ENCODE data around the gene IL17B. TPM values are rescaled to one million over a fixed set of nuclear protein-coding genes. Genes with fewer than 3 reads are reported as not detected.

The IL17B gene
- total RNA-seq, 4 donors from 2014 or later = 2.0 to 2.5 (median 2.1) TPM; not detected in 1

- H3K4me3 ChIP-seq = no peak overlapping the region
- no peaks in the 10 kb centered on the region for H3K27me3 ChIP-seq
- H3K36me3 ChIP-seq = no peaks in the 10 kb centered on the region
- WGBS, 2 donors = 89 to 92% methylated on average over 5 to 7 of the region's 7 CpGs
- H3K9me3 ChIP-seq = no peaks in the 10 kb centered on the region
- intact Hi-C loops (cut with DNase I) = loop anchor here (10.0 kb wide), 1 partner anchor 188 kb away; no protein-coding TSS in a partner anchor
- TF ChIP-seq, protein P1, sequence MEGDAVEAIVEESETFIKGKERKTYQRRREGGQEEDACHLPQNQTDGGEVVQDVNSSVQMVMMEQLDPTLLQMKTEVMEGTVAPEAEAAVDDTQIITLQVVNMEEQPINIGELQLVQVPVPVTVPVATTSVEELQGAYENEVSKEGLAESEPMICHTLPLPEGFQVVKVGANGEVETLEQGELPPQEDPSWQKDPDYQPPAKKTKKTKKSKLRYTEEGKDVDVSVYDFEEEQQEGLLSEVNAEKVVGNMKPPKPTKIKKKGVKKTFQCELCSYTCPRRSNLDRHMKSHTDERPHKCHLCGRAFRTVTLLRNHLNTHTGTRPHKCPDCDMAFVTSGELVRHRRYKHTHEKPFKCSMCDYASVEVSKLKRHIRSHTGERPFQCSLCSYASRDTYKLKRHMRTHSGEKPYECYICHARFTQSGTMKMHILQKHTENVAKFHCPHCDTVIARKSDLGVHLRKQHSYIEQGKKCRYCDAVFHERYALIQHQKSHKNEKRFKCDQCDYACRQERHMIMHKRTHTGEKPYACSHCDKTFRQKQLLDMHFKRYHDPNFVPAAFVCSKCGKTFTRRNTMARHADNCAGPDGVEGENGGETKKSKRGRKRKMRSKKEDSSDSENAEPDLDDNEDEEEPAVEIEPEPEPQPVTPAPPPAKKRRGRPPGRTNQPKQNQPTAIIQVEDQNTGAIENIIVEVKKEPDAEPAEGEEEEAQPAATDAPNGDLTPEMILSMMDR (IDR thresholded peaks at IDR 0.05) = no peak
- no peak for TF ChIP-seq POLR2A (IDR thresholded peaks at IDR 0.05)
- H3K27ac ChIP-seq = no peak overlapping the region
- peaks cover 5 to 31% (median 14%) of the 10 kb centered on the region in 3 donors for H3K4me1 ChIP-seq
- DNase-seq = no peak
Observed at GRCh38 chr5:149376711-149377447, 2.2 kb downstream of the IL17B start.

GRCh38 chr5:149376104-149376503, 3.0 kb downstream of the IL17B start:
- no peak overlapping the region for H3K27ac ChIP-seq
- intact Hi-C loops (cut with DNase I) = loop anchor here (10.0 kb wide), 1 partner anchor 189 kb away; no protein-coding TSS in a partner anchor
- no peak for DNase-seq

DNA sequence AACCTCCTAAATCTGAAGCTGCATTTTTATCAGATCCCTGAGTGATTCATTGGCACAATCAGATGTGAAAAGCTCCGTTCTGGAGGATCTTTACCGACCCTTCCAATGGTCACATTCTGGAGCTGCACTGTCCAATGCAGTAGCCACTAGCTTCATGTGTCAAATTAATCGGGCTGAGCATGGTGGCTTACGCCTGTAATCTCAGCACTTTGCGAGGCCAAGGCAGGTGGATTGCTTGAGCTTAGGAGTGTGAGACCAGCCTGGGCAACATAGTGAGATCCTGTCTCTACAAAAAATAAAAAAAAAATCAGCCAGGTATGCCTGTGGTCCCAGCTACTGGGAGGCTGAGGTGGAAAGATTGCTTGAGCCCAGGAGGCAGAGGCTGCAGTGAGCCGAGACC, 3.7 kb downstream of the IL17B start:
- H3K9me3 ChIP-seq = no peaks in the 10 kb centered on the region
- H3K27me3 ChIP-seq = no peaks in the 10 kb centered on the region
- DNase-seq = no peak
- peaks cover 6 to 33% (median 14%) of the 10 kb centered on the region in 3 donors for H3K4me1 ChIP-seq
- H3K36me3 ChIP-seq = no peaks in the 10 kb centered on the region
- intact Hi-C loops (cut with DNase I) = loop anchor here (10.0 kb wide), 1 partner anchor 189 kb away; no protein-coding TSS in a partner anchor
- TF ChIP-seq, protein P1 (IDR thresholded peaks at IDR 0.05) = no peak
- TF ChIP-seq POLR2A (IDR thresholded peaks at IDR 0.05) = no peak
- no peak overlapping the region for H3K27ac ChIP-seq
- H3K4me3 ChIP-seq = no peak overlapping the region
- 83 to 87% methylated on average over 6 of the region's 6 CpGs for WGBS, 2 donors

More at GRCh38 chr5:149376104-149376503, 3.0 kb downstream of the IL17B start:
- no peaks in the 10 kb centered on the region for H3K27me3 ChIP-seq
- TF ChIP-seq POLR2A (IDR thresholded peaks at IDR 0.05) = no peak
- TF ChIP-seq, protein P1 (IDR thresholded peaks at IDR 0.05) = no peak
- no peaks in the 10 kb centered on the region for H3K36me3 ChIP-seq
- H3K4me3 ChIP-seq = no peak overlapping the region
- H3K4me1 ChIP-seq = peaks cover under 1 to 31% (median 14%) of the 10 kb centered on the region in 3 donors
- 97 to 100% methylated on average over 4 to 12 of the region's 12 CpGs for WGBS, 2 donors
- no peaks in the 10 kb centered on the region for H3K9me3 ChIP-seq

- DNase-seq = no peak
- H3K4me1 ChIP-seq = peaks cover 6 to 33% (median 14%) of the 10 kb centered on the region in 3 donors
- H3K9me3 ChIP-seq = no peaks in the 10 kb centered on the region
- H3K27me3 ChIP-seq = no peaks in the 10 kb centered on the region
- TF ChIP-seq, protein P1 (IDR thresholded peaks at IDR 0.05) = no peak
- TF ChIP-seq POLR2A (IDR thresholded peaks at IDR 0.05) = no peak
- H3K27ac ChIP-seq = peak overlapping the region in 1 of 4 donors; percentile 28
- 76 to 83% methylated on average over 3 of the region's 3 CpGs for WGBS, 2 donors
- no peak overlapping the region for H3K4me3 ChIP-seq
- intact Hi-C loops (cut with DNase I) = loop anchor here (10.0 kb wide), 1 partner anchor 190 kb away; no protein-coding TSS in a partner anchor
- no peaks in the 10 kb centered on the region for H3K36me3 ChIP-seq
Observed at GRCh38 chr5:149374801-149375200, 4.3 kb downstream of the IL17B start.

DNA sequence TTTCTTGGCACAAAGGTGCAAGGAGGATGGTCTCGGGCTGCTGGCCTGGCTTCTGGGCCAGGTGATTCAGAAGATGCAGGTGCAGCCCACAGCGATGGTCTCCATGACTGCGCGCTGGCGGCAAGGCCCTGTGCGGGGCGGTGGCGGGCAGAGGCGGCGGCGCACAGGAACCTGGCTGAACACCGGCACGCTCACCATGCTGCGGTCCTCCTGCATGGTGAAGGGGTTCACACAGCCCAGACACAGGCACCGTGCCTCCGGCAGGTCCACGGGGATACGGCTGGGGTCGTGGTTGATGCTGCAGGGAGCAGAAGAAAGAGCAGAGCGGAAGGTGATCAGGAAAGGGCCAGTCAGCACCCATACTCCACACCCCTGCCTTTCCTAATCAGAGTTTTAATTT, 4.8 kb downstream of the IL17B start:
- no peak for TF ChIP-seq POLR2A (IDR thresholded peaks at IDR 0.05)
- TF ChIP-seq, protein P1 (IDR thresholded peaks at IDR 0.05) = no peak
- H3K4me3 ChIP-seq = no peak overlapping the region
- H3K36me3 ChIP-seq = no peaks in the 10 kb centered on the region
- intact Hi-C loops (cut with DNase I) = loop anchor here (10.0 kb wide), 1 partner anchor 190 kb away; no protein-coding TSS in a partner anchor
- DNase-seq = no peak
- no peaks in the 10 kb centered on the region for H3K27me3 ChIP-seq
- H3K4me1 ChIP-seq = peaks cover 6 to 30% (median 14%) of the 10 kb centered on the region in 3 donors
- WGBS, 2 donors = 76 to 94% methylated on average over 5 to 10 of the region's 20 CpGs
- H3K27ac ChIP-seq = peak overlapping the region in 1 of 4 donors; percentile 28
- no peaks in the 10 kb centered on the region for H3K9me3 ChIP-seq

Data from esophagus squamous epithelium (tissue), 5 donors.